Metanephros (tissue), 1 donor: ENCODE measurements around the gene FCRL5. TPM values are rescaled to one million over a fixed set of nuclear protein-coding genes. Genes with fewer than 3 reads are reported as not detected.

Experiments used
- total RNA-seq: library from RNA; depleted of rRNA; stranded (reverse); fragments of >200 nt; gene quantifications from one replicate; pipeline ENCODE4 v1.2.3, GENCODE V29; 2014

FCRL5 gene
- total RNA-seq: 0.23 TPM

DNA sequence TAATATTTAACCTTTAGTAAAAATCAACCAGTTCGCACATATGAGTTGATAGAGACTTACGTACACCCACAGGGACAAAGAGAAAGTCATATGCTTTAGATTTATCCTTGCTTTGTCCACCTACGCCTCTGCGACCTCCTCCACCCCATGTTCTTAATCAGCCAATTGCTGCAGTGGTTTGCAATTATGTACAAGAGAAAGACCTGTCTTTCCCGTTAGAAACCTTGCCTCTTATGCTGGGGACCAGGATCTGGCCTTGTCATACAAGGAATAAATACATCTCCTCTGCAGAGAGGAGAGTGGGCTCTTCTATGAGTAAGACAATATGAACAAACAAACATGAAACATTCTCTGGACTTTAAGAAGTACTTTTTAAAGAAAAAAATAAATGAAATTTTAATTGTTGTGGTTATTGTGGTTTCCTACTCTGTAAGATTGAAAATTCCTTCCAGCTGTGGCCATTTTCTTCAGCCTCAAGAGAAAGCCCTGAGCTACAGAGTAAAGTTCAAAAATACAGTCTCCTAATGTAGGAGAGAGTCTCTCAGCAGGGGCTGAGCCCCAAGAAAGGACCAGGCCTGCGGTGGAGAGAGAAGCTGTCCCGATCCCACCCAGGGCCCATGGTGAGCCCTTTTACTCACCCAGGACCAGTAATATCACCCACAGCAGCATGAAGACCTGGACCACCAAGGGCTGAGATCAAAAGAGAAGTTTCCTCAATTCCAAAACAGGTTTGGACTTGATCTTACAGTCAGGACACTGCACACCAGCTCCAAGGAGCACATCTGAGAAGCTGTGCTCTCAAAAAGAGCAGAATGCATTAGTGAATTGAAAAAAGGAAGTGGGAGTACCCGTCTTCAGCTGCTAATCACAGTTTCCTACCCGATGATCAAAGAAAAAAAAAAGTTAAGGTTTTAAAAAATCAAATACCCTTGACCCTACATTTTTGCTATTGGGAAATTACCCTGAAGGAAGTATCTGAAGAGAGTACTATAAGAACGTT is at the start of gene FCRL5:
Gene FCRL5, minus strand, starts transcription at position 822 of the 1,000 bp plus-strand sequence. Its CDS starts 153 bp downstream, at position 669.

DNA sequence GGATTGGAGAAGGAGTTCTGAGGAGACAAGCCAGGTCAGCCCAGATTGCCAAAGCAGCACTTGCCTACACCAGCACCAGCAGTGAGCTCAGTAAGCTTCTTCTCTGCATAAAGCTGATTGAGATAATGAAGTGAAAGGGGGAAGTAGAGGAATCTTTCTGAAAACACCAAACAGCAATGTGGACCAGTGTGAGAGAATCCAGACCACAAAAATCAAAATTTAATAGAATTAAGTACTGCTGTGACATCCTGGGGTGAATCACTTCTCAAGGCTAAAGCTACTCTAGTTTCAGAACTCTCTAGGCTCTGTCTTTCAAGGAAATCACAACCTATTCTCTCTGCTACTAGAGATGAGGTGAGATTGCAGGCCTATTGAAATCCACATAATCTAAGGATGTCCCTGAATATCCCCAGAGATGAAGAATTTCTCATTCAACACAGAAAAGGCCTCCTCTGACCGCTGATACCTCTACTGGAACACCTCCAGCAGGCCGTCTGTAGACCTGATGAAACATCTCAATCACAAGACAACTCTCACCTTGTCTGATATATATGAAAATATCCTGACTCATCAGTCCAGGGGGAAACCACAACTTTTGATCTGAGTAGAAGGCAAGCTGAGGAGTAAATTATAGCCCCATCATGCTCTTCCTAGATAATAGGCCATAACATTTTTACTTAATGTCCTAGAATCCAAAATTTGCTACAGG is 45.8 kb upstream of the FCRL5 start, which contains the start of gene FCRL4:
Gene FCRL4, minus strand, starts transcription at position 127 of the 709 bp plus-strand sequence. CDS start 141 bp downstream, outside the sequence.

Other genes starting within 250 kb of the FCRL5 start
- not detected for gene FCRL4, start 45.6 kb upstream of the FCRL5 start, total RNA-seq
- 0.06 TPM for gene FCRL3, start 148.3 kb upstream of the FCRL5 start, total RNA-seq
- 0.18 TPM for gene FCRL2, start 224.6 kb upstream of the FCRL5 start, total RNA-seq